Heart left ventricle (tissue), 16 donors: Measurements from ENCODE around the gene RHBDL2. TPM values are rescaled to one million over a fixed set of nuclear protein-coding genes. Genes with fewer than 3 reads are reported as not detected.
A peak's percentile ranks its signal among the peaks of the same experiment; 100 is the strongest.

ENCODE experiments used
- ATAC-seq, 4 donors: fragments of 200-7000 bp; cut with Tn5 transposase; one replicate each; pipeline ENCODE4 v1.9.1; 2020 to 2022; ENCODE audit warnings: moderate library complexity in 4 of 4, mild to moderate bottlenecking in 3 of 4, moderate number of reproducible peaks in 1 of 4
- DNase-seq, 5 donors: peaks; one replicate each; pipeline ENCODE4 v3.0.0-alpha.2; 2020
- H3K27ac ChIP-seq, 12 donors: fragments of 200-600 bp; sonication (generic) in 4 of 12; one replicate each; pipeline versions ENCODE4 v1.5.0 to v1.8.0; 2016 to 2022; ENCODE audit warnings: mild to moderate bottlenecking in 2 of 12
- H3K27me3 ChIP-seq, 9 donors: fragments of 200-600 bp; sonication (generic) in 2 of 9; one replicate each; pipeline versions ENCODE4 v1.5.1 to v1.8.0; 2016 to 2022; ENCODE audit warnings: mild to moderate bottlenecking in 3 of 9
- H3K36me3 ChIP-seq, 9 donors: fragments of 200-600 bp; sonication (generic) in 2 of 9; one replicate each; pipeline versions ENCODE4 v1.5.0 to v1.8.0; 2018 to 2022; ENCODE audit warnings: mild to moderate bottlenecking in 2 of 9
- H3K4me1 ChIP-seq, 12 donors: fragments of 200-600 bp; sonication (generic) in 4 of 12; one replicate each; pipeline versions ENCODE4 v1.5.0 to v1.8.0; 2016 to 2022; ENCODE audit warnings: mild to moderate bottlenecking in 3 of 12
- H3K4me3 ChIP-seq, 12 donors: fragments of 200-600 bp; sonication (generic) in 4 of 12; one replicate each; pipeline versions ENCODE4 v1.5.0 to v1.8.0; 2017 to 2022; ENCODE audit warnings: mild to moderate bottlenecking in 9 of 12, moderate library complexity in 4 of 12
- H3K9me3 ChIP-seq, 12 donors: fragments of 200-600 bp; sonication (generic) in 4 of 12; one replicate each; pipeline versions ENCODE4 v1.5.0 to v1.8.0; 2016 to 2022; ENCODE audit warnings: mild to moderate bottlenecking in 1 of 12
- CTCF ChIP-seq, 12 donors: fragments of 200-600 bp; sonication (generic) in 4 of 12; IDR thresholded peaks; one replicate each; pipeline versions ENCODE4 v1.5.0 to v1.8.0; 2018 to 2022; ENCODE audit warnings: antibody characterized with exemption in 12 of 12, mild to moderate bottlenecking in 5 of 12
- POLR2A ChIP-seq, 2 donors: fragments of 450-650 bp; IDR thresholded peaks; one replicate each; pipeline ENCODE4 v1.6.1; 2017; ENCODE audit warnings: antibody characterized with exemption in 2 of 2, mild to moderate bottlenecking in 2 of 2, moderate library complexity in 2 of 2
- WGBS, 4 donors: extraction: QIAGEN DNeasy Blood & Tissue Kit in 2 of 4; methylation state at CpG; one replicate each; pipeline versions ENCODE4 v1.1.5 to v1.1.7; 2013 to 2018; 5-methylcytosine and 5-hydroxymethylcytosine counted together
- intact Hi-C, 10 donors: fragments of 100-400 bp; cut with DNase I; formaldehyde crosslinking; loops; one replicate each; pipeline versions ENCODE4 v1.11.1 to v1.14.2; 2022
- polyA plus RNA-seq, 2 donors: library from polyadenylated mRNA; stranded (reverse); fragments of 200-250 nt; gene quantifications; one replicate each; pipeline ENCODE4 v1.2.3, GENCODE V29; 2013
- total RNA-seq, 9 donors: library from RNA; depleted of rRNA in 2 of 9; stranded (reverse); fragments of >200 nt in 2 of 9; fragmentation: NEBNext Ultra II Directional in 3 of 9; extraction: Animal tissue kit (Norgen Biotek cat#: 25700) in 3 of 9; gene quantifications; one replicate each; pipeline versions ENCODE4 v1.1.0 to v1.2.4, GENCODE V29; 2016 to 2023
- donor health status: ischemic (EF 13 %, LVEDD 7.1; RV severe dilation, severe dysfunction).
- donor health status: healthy with polysubstance abuse.
- donor health status: DM: no; HTN: yes; CAD: no.
- donor health status: DM: no; HTN: no; CAD: no.
- donor health status: ischemic (EF 25% LVEDD 6.9; RV normal size, moderate dysfunction).
- donor health status: ischemic (EF 25% LVEDD 5.7; RV mildly dilated, moderate dysfunction).
- donor health status: healthy.
- donor health status: DM: yes; HTN: yes; CAD: no.
- donor health status: ischemic (EF 35%, LVEDD 5.7; RV mildly dilated, moderate dysfunction).
- donor health status: nonischemic (EF 11% LVEDD 7.7; RV severe dilation, severe dysfunction).
- donor health status: DM: yes; HTN: yes; CAD: no.
- donor health status: PGD.
- donor health status: ischemic (EF 29% LVEDD 5.4; RV normal size, mild dysfunction).
- donor health status: nonischemic (EF 23%, LVEDD 6.1; RV moderate dilation, normal function).

Gene RHBDL2
- total and polyA plus RNA-seq, 11 donors: 0.11 to 2.2 (median 0.20) TPM; not detected in 4

- intact Hi-C loops: loop anchor here in 8 of 10 donors (5.0 to 10.0 kb wide), 3 partner anchors 120 to 222 kb away; partner anchors contain the start of gene AKIRIN1 (in 7 of the 8)
Measured at GRCh38 chr1:38872401-38873026, 69.1 kb downstream of the RHBDL2 start.

GRCh38 chr1:38870996-38871395, 70.6 kb downstream of the RHBDL2 start:
- peaks cover 0 to 11% (median 0%) of the 10 kb centered on the region in 9 donors for H3K36me3 ChIP-seq
- 95 to 96% (median 96%) methylated on average over 8 of the region's 8 CpGs for WGBS, 4 donors
- ATAC-seq (no peak), DNase-seq (no peak)
- peaks cover 0 to 33% (median 21%) of the 10 kb centered on the region in 12 donors for H3K4me1 ChIP-seq
- H3K9me3 ChIP-seq: no peaks in the 10 kb centered on the region
- intact Hi-C loops: loop anchor here in 8 of 10 donors (5.0 to 10.0 kb wide), 3 partner anchors 121 to 224 kb away; partner anchors contain the start of gene AKIRIN1 (in 7 of the 8)
- no peak overlapping the region for H3K4me3 ChIP-seq
- H3K27me3 ChIP-seq: no peaks in the 10 kb centered on the region
- TF ChIP-seq POLR2A (IDR thresholded peaks at IDR 0.05): no peak
- no peak for TF ChIP-seq CTCF (IDR thresholded peaks at IDR 0.05)
- no peak overlapping the region for H3K27ac ChIP-seq

More at GRCh38 chr1:38872401-38873026, 69.1 kb downstream of the RHBDL2 start:
- Histone ChIP-seq H3K4me1 (peaks cover 0 to 32% (median 21%) of the 10 kb centered on the region in 12 donors), H3K27ac (peak overlapping the region; percentile 49 to 80 (median 72)), H3K27me3 (no peaks in the 10 kb centered on the region), H3K36me3 (peaks cover 0 to 3% (median 0%) of the 10 kb centered on the region in 9 donors), H3K4me3 (peak overlapping the region; percentile 37 to 96 (median 80)), H3K9me3 (no peaks in the 10 kb centered on the region)
- 6 to 27% (median 11%) methylated on average over 4 to 25 of the region's 25 CpGs for WGBS, 4 donors
- no peak for TF ChIP-seq POLR2A (IDR thresholded peaks at IDR 0.05)
- TF ChIP-seq CTCF (IDR thresholded peaks at IDR 0.05): no peak
- DNase-seq (peak in 3 of 5 donors; percentile 20 to 30 (median 29)), ATAC-seq (no peak)

- peaks cover 0 to 42% (median 23%) of the 10 kb centered on the region in 12 donors for H3K4me1 ChIP-seq
- 92 to 94% (median 93%) methylated on average over 8 of the region's 8 CpGs for WGBS, 4 donors
Measured at GRCh38 chr1:38867208-38867607, 74.4 kb downstream of the RHBDL2 start.

More at GRCh38 chr1:38867208-38867607, 74.4 kb downstream of the RHBDL2 start:
- DNase-seq (no peak), ATAC-seq (no peak)
- Histone ChIP-seq H3K27ac (no peak overlapping the region), H3K9me3 (no peaks in the 10 kb centered on the region), H3K36me3 (peaks cover 0 to 27% (median 9%) of the 10 kb centered on the region in 9 donors), H3K4me3 (no peak overlapping the region), H3K27me3 (no peaks in the 10 kb centered on the region)
- TF ChIP-seq POLR2A (IDR thresholded peaks at IDR 0.05): no peak
- no peak for TF ChIP-seq CTCF (IDR thresholded peaks at IDR 0.05)
- intact Hi-C loops: loop anchor here in 2 of 10 donors (10.0 kb wide), 2 partner anchors 128 to 218 kb away; partner anchors contain the start of gene AKIRIN1 (in 1 of the 2)
